Trophoblast cell (in vitro differentiated cells and primary cell): ENCODE measurements around the gene IST1.
A peak's percentile ranks its signal among the peaks of the same experiment; 100 is the strongest.

ENCODE experiments used
- DNase-seq, 2 donors: peaks; one replicate each; pipeline ENCODE4 v3.0.0-alpha.2; 2016
- H2AFZ ChIP-seq: 2 replicates; pipeline ENCODE4 v1.6.1; 2013; ENCODE audit warnings: low read length, moderate library complexity, mild to moderate bottlenecking; ENCODE audit not compliant: insufficient read depth, poor library complexity
- H2AK5ac ChIP-seq: 2 replicates; pipeline ENCODE4 v1.6.1; 2013; ENCODE audit warnings: mild to moderate bottlenecking, low read length
- H2BK120ac ChIP-seq: 2 replicates; pipeline ENCODE4 v1.6.1; 2013; ENCODE audit warnings: low read length, mild to moderate bottlenecking, moderate library complexity; ENCODE audit not compliant: insufficient read depth, poor library complexity
- H2BK12ac ChIP-seq: 2 replicates; pipeline ENCODE4 v1.6.1; 2013; ENCODE audit warnings: mild to moderate bottlenecking, low read length, moderate library complexity
- H2BK5ac ChIP-seq: 2 replicates; pipeline ENCODE4 v1.6.1; 2013; ENCODE audit warnings: low read length, low read depth, moderate library complexity, mild to moderate bottlenecking; ENCODE audit not compliant: poor library complexity
- H3K14ac ChIP-seq: 2 replicates; pipeline ENCODE4 v1.6.1; 2013; ENCODE audit warnings: mild to moderate bottlenecking, low read length
- H3K18ac ChIP-seq: 2 replicates; pipeline ENCODE4 v1.6.1; 2013; ENCODE audit warnings: mild to moderate bottlenecking, low read length
- H3K23ac ChIP-seq: 2 replicates; pipeline ENCODE4 v1.6.1; 2013; ENCODE audit warnings: low read length
- H3K27ac ChIP-seq: 2 replicates; pipeline ENCODE4 v1.5.1; 2013; ENCODE audit warnings: low read depth, mild to moderate bottlenecking, inconsistent platforms, low read length, moderate library complexity
- H3K27me3 ChIP-seq: 2 replicates; pipeline ENCODE4 v1.6.1; 2013; ENCODE audit warnings: inconsistent platforms, mild to moderate bottlenecking, low read length, moderate library complexity; ENCODE audit not compliant: insufficient read depth
- H3K36me3 ChIP-seq, 2 experiments: 1 replicate in 1 of 2; 2 replicates in 1 of 2; pipeline ENCODE4 v1.6.1; 2013; ENCODE audit warnings: low read length in 2 of 2, mild to moderate bottlenecking in 2 of 2, moderate library complexity in 1 of 2; ENCODE audit not compliant: insufficient read depth in 2 of 2, control insufficient read depth in 1 of 2
- H3K4ac ChIP-seq: 2 replicates; pipeline ENCODE4 v1.6.1; 2013; ENCODE audit warnings: low read depth, mild to moderate bottlenecking, low read length, moderate library complexity
- H3K4me1 ChIP-seq, 2 experiments: 1 replicate in 1 of 2; 2 replicates in 1 of 2; pipeline ENCODE4 v1.6.1; 2013; ENCODE audit warnings: low read length in 2 of 2, mild to moderate bottlenecking in 2 of 2, moderate library complexity in 1 of 2; ENCODE audit not compliant: insufficient read depth in 2 of 2, control insufficient read depth in 1 of 2
- H3K4me2 ChIP-seq: 2 replicates; pipeline ENCODE4 v1.6.1; 2013; ENCODE audit warnings: inconsistent platforms, mild to moderate bottlenecking, low read length, moderate library complexity
- H3K4me3 ChIP-seq: 2 replicates; pipeline ENCODE4 v1.5.1; 2013; ENCODE audit warnings: mild to moderate bottlenecking, low read depth, low read length, inconsistent platforms
- H3K79me1 ChIP-seq: one replicate; pipeline ENCODE4 v1.6.1; 2013; ENCODE audit warnings: low read length
- H3K79me2 ChIP-seq: 2 replicates; pipeline ENCODE4 v1.6.1; 2013; ENCODE audit warnings: low read length, mild to moderate bottlenecking; ENCODE audit not compliant: control insufficient read depth, insufficient read depth, poor library complexity
- H3K9ac ChIP-seq: 2 replicates; pipeline ENCODE4 v1.6.1; 2013; ENCODE audit warnings: mild to moderate bottlenecking, low read length
- H3K9me3 ChIP-seq: 2 replicates; pipeline ENCODE4 v1.6.1; 2013; ENCODE audit warnings: low read depth, mild to moderate bottlenecking, control low read depth, inconsistent platforms, low read length; ENCODE audit not compliant: insufficient read depth
- H4K12ac ChIP-seq: 2 replicates; pipeline ENCODE4 v1.6.1; 2013; ENCODE audit warnings: low read depth, mild to moderate bottlenecking, low read length, moderate library complexity
- H4K8ac ChIP-seq: 2 replicates; pipeline ENCODE4 v1.6.1; 2013; ENCODE audit warnings: low read depth, mild to moderate bottlenecking, low read length, moderate library complexity
- H4K91ac ChIP-seq: one replicate; pipeline ENCODE4 v1.6.1; 2013; ENCODE audit warnings: low read depth, mild to moderate bottlenecking, low read length, moderate library complexity
- WGBS: extraction: QIAGEN DNeasy Blood & Tissue Kit; methylation state at CpG from one replicate; pipeline ENCODE4 v1.1.7; 2013; ENCODE audit warnings: missing lambda C conversion rate; ENCODE audit not compliant: insufficient read length, insufficient coverage; ENCODE audit errors: extremely low coverage; 5-methylcytosine and 5-hydroxymethylcytosine counted together

The IST1 gene

GRCh38 chr16:71880176-71880575, 15.2 kb upstream of the IST1 start:
- H3K4me2 ChIP-seq = no peak overlapping the region
- no peak overlapping the region for H3K14ac ChIP-seq
- H3K36me3 ChIP-seq = peaks cover 20 to 32% of the 10 kb centered on the region in 2 experiments
- no CpG with 5 or more reads among the region's 4 CpGs for WGBS
- H3K18ac ChIP-seq = no peak overlapping the region
- H3K79me1 ChIP-seq = peaks cover 8% of the 10 kb centered on the region
- no peak overlapping the region for H2BK120ac ChIP-seq
- H3K79me2 ChIP-seq = peaks cover 7% of the 10 kb centered on the region
- no peak overlapping the region for H2BK12ac ChIP-seq
- H2AFZ ChIP-seq = no peak overlapping the region
- H3K27me3 ChIP-seq = no peaks in the 10 kb centered on the region
- peaks cover 3 to 4% of the 10 kb centered on the region in 2 experiments for H3K4me1 ChIP-seq
- H3K4me3 ChIP-seq = no peak overlapping the region
- no peak overlapping the region for H3K4ac ChIP-seq
- no peak overlapping the region for H4K8ac ChIP-seq
- no peak overlapping the region for H3K27ac ChIP-seq
- no peaks in the 10 kb centered on the region for H3K9me3 ChIP-seq
- H2BK5ac ChIP-seq = no peak overlapping the region
- no peak overlapping the region for H2AK5ac ChIP-seq
- no peak overlapping the region for H4K91ac ChIP-seq
- peak in 1 of 2 donors; percentile 8 for DNase-seq
- no peak overlapping the region for H3K23ac ChIP-seq
- H3K9ac ChIP-seq = no peak overlapping the region
- no peak overlapping the region for H4K12ac ChIP-seq

GRCh38 chr16:71882505-71883167, 12.7 kb upstream of the IST1 start:
- Histone ChIP-seq H4K12ac (no peak overlapping the region), H4K91ac (no peak overlapping the region), H2AFZ (no peak overlapping the region), H3K9me3 (no peaks in the 10 kb centered on the region), H3K23ac (no peak overlapping the region), H2BK120ac (no peak overlapping the region), H2BK12ac (no peak overlapping the region), H4K8ac (no peak overlapping the region), H3K18ac (no peak overlapping the region), H3K79me1 (peaks cover 8% of the 10 kb centered on the region), H3K14ac (no peak overlapping the region), H3K4ac (no peak overlapping the region), H3K4me1 (peaks cover 3 to 4% of the 10 kb centered on the region in 2 experiments), H3K4me2 (peak overlapping the region; percentile 98), H3K4me3 (peak overlapping the region; percentile 97), H3K27ac (peak overlapping the region; percentile 87), H2BK5ac (no peak overlapping the region), H2AK5ac (no peak overlapping the region), H3K36me3 (peaks cover 9 to 17% of the 10 kb centered on the region in 2 experiments), H3K9ac (peak overlapping the region; percentile 59), H3K27me3 (no peaks in the 10 kb centered on the region), H3K79me2 (peaks cover 7% of the 10 kb centered on the region)
- WGBS = no CpG with 5 or more reads among the region's 9 CpGs
- DNase-seq = peak; percentile 75 to 97

- peaks cover 8% of the 10 kb centered on the region for H3K79me1 ChIP-seq
- H2AFZ ChIP-seq = peak overlapping the region; percentile 100
- peak overlapping the region; percentile 100 for H4K8ac ChIP-seq
- no peaks in the 10 kb centered on the region for H3K9me3 ChIP-seq
- peak; percentile 60 to 64 for DNase-seq
- peak overlapping the region; percentile 99 for H3K9ac ChIP-seq
- H3K27ac ChIP-seq = peak overlapping the region; percentile 87
- peak overlapping the region; percentile 94 for H2AK5ac ChIP-seq
- H2BK12ac ChIP-seq = peak overlapping the region; percentile 92
- no peaks in the 10 kb centered on the region for H3K27me3 ChIP-seq
- peak overlapping the region; percentile 100 for H4K12ac ChIP-seq
- peak overlapping the region; percentile 99 for H4K91ac ChIP-seq
- peaks cover 7 to 14% of the 10 kb centered on the region in 2 experiments for H3K36me3 ChIP-seq
- H3K18ac ChIP-seq = peak overlapping the region; percentile 100
- WGBS = no CpG with 5 or more reads among the region's 46 CpGs
- peak overlapping the region; percentile 99 for H2BK120ac ChIP-seq
- H3K14ac ChIP-seq = peak overlapping the region; percentile 100
- H3K4me2 ChIP-seq = peak overlapping the region; percentile 98
- peaks cover 7% of the 10 kb centered on the region for H3K79me2 ChIP-seq
- peaks cover 3 to 4% of the 10 kb centered on the region in 2 experiments for H3K4me1 ChIP-seq
- H3K4me3 ChIP-seq = peak overlapping the region; percentile 97
- H3K23ac ChIP-seq = no peak overlapping the region
- H3K4ac ChIP-seq = peak overlapping the region; percentile 97
- H2BK5ac ChIP-seq = peak overlapping the region; percentile 99
These were observed 12.0 kb upstream of the IST1 start for GRCh38 chr16:71883168-71883848.

GRCh38 chr16:71883849-71884638, 11.3 kb upstream of the IST1 start, which contains the start of gene ZNF821:
Gene ZNF821, minus strand, starts transcription at chr16:71884182. Its CDS starts 4,236 bp downstream, at chr16:71879946.
- Histone ChIP-seq H2AFZ (peak within 1 kb of the TSS; percentile 100), H2AK5ac (peak within 1 kb of the TSS; percentile 94), H3K4me2 (peak within 1 kb of the TSS; percentile 98), H3K18ac (peak within 1 kb of the TSS; percentile 100), H2BK5ac (peak within 1 kb of the TSS; percentile 99), H3K9me3 (no peaks in the 10 kb centered on the region), H3K27me3 (no peaks in the 10 kb centered on the region), H3K4me3 (peak within 1 kb of the TSS; percentile 97), H3K79me1 (peaks cover 8% of the 10 kb centered on the region), H3K79me2 (peaks cover 7% of the 10 kb centered on the region), H2BK12ac (peak within 1 kb of the TSS; percentile 92), H3K23ac (no peak within 1 kb of the TSS), H4K8ac (peak within 1 kb of the TSS; percentile 100), H3K9ac (peak within 1 kb of the TSS; percentile 99), H4K91ac (peak within 1 kb of the TSS; percentile 99), H3K27ac (peak within 1 kb of the TSS; percentile 87), H4K12ac (peak within 1 kb of the TSS; percentile 100), H2BK120ac (peak within 1 kb of the TSS; percentile 99), H3K14ac (peak within 1 kb of the TSS; percentile 100), H3K4ac (peak within 1 kb of the TSS; percentile 97), H3K36me3 (peaks cover 3 to 9% of the 10 kb centered on the region in 2 experiments), H3K4me1 (peaks cover 3 to 4% of the 10 kb centered on the region in 2 experiments)
- peak; percentile 76 to 82 for DNase-seq
- WGBS = no CpG with 5 or more reads among the region's 85 CpGs
